Fibroblast of lung (primary cell): ENCODE measurements around the gene PLEKHM2.

Source experiments
- EZH2 ChIP-seq: IDR thresholded peaks from 2 replicates; pipeline ENCODE4 v1.5.1; 2012; ENCODE audit warnings: low read length, control low read depth, mild to moderate bottlenecking; ENCODE audit errors: missing control alignments
- TF ChIP-seq, protein P1 (sequence below), 2 donors: IDR thresholded peaks in 1 of 2; conservative IDR thresholded peaks in 1 of 2; 1 replicate in 1 of 2; 2 replicates in 1 of 2; pipeline ENCODE4 v1.5.1; 2011 to 2012; ENCODE audit warnings: low read length in 2 of 2, control low read depth in 1 of 2, inconsistent platforms in 1 of 2, low read depth in 1 of 2, mild to moderate bottlenecking in 1 of 2

DNA sequence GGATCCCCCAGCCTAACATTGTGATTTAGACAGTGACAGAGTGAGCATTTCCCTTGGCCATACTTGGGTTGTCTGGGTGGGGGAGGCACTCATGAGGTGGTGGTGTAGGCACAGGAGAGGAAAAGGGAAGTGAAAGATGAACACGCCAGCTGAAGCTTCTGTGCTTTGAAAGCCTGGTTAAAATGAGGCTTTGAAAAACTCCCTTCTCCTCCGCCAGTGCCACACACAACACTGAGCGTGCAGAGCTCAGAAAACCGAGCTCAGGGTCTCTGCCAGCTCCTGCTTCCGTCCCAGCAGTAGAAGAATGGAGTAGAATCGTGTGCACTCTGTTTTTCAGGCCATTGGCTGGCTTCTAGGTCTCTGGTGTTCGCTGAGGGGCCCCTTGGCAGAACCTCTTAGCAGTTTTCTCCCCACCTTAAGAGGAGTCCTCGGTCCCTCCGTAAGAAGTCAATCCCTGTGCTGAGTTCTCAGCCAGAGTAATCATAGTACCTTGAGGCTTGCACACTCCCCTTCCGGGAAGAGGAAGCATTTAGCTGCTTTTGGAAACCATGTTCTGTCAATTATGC lies 12.9 kb downstream of the PLEKHM2 start:
- TF ChIP-seq, protein P1, sequence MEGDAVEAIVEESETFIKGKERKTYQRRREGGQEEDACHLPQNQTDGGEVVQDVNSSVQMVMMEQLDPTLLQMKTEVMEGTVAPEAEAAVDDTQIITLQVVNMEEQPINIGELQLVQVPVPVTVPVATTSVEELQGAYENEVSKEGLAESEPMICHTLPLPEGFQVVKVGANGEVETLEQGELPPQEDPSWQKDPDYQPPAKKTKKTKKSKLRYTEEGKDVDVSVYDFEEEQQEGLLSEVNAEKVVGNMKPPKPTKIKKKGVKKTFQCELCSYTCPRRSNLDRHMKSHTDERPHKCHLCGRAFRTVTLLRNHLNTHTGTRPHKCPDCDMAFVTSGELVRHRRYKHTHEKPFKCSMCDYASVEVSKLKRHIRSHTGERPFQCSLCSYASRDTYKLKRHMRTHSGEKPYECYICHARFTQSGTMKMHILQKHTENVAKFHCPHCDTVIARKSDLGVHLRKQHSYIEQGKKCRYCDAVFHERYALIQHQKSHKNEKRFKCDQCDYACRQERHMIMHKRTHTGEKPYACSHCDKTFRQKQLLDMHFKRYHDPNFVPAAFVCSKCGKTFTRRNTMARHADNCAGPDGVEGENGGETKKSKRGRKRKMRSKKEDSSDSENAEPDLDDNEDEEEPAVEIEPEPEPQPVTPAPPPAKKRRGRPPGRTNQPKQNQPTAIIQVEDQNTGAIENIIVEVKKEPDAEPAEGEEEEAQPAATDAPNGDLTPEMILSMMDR (conservative IDR thresholded peaks at IDR 0.05 in 1 of 2, IDR thresholded peaks at IDR 0.05 in 1 of 2; ENCODE audit: low read depth in 1 of 2, low read length in 2 of 2), result no peak
- no peak for TF ChIP-seq EZH2
